SK-N-SH (cell line): ENCODE measurements around the gene HOXB5. TPM values are rescaled to one million over a fixed set of nuclear protein-coding genes. Genes with fewer than 3 reads are reported as not detected.

Source experiments
- CTCF ChIA-PET: fragments of 300-600, 350-600 bp; formaldehyde crosslinking; extraction: SDS; loops from one replicate; lab custom pipeline; 2021; lab: Yijun Ruan, JAX
- POLR2A ChIA-PET: fragments of 350-600 bp; sonication (Branson Sonifier 250); formaldehyde crosslinking; extraction: SDS; loops from one replicate; lab custom pipeline; 2020; ENCODE audit warnings: antibody characterized with exemption, inconsistent platforms; lab: Yijun Ruan, JAX
- DNase-seq: peaks from one replicate; pipeline ENCODE4 v3.0.0; 2012
- H2AFZ ChIP-seq: fragments of 200-600 bp; sonication (generic); 2 replicates; pipeline ENCODE4 v1.8.1; 2016; ENCODE audit warnings: antibody characterized with exemption, mild to moderate bottlenecking, low read depth
- H3F3A ChIP-seq: fragments of 200-600 bp; sonication (generic); replicated peaks from 2 replicates; pipeline ENCODE3; 2016; ENCODE audit warnings: antibody characterized with exemption, mild to moderate bottlenecking; ENCODE audit not compliant: insufficient read depth
- H3K27ac ChIP-seq, 2 experiments: fragments of 200-500 bp in 1 of 2; fragments of 200-600 bp in 1 of 2; sonication (Bioruptor generic) in 1 of 2; sonication (generic), shearing (Covaris generic) in 1 of 2; 2 replicates each; pipeline versions ENCODE4 v1.5.1 to v1.6.1; 2014 to 2016; ENCODE audit warnings: low read depth in 2 of 2, inconsistent platforms in 1 of 2, low read length in 1 of 2, mild to moderate bottlenecking in 1 of 2, mixed read lengths in 1 of 2
- H3K27me3 ChIP-seq: fragments of 200-600 bp; sonication (generic), shearing (Covaris generic); 2 replicates; pipeline ENCODE4 v1.6.1; 2016; ENCODE audit warnings: mixed run types; ENCODE audit not compliant: insufficient read depth
- H3K36me3 ChIP-seq, 2 experiments: fragments of 200-500 bp in 1 of 2; fragments of 200-600 bp in 1 of 2; sonication (Bioruptor generic) in 1 of 2; sonication (generic) in 1 of 2; replicated peaks in 1 of 2; 2 replicates each; pipeline versions ENCODE3 to v1.5.1; 2014 to 2016; ENCODE audit warnings: low read length in 1 of 2, mild to moderate bottlenecking in 1 of 2; ENCODE audit not compliant: insufficient read depth in 2 of 2, control insufficient read depth in 1 of 2
- H3K4me1 ChIP-seq, 2 experiments: fragments of 200-500 bp in 1 of 2; fragments of 200-600 bp in 1 of 2; sonication (Bioruptor generic) in 1 of 2; sonication (generic), shearing (Covaris generic) in 1 of 2; 2 replicates each; pipeline versions ENCODE4 v1.5.1 to v1.6.1; 2014 to 2016; ENCODE audit warnings: low read depth in 1 of 2, low read length in 1 of 2, mixed run types in 1 of 2; ENCODE audit not compliant: insufficient read depth in 2 of 2, control insufficient read depth in 1 of 2
- H3K4me2 ChIP-seq: fragments of 200-600 bp; sonication (generic), shearing (Covaris generic); 2 replicates; pipeline ENCODE4 v1.6.1; 2017; ENCODE audit warnings: mixed run types
- H3K4me3 ChIP-seq, 2 experiments: fragments of 200-500 bp in 1 of 2; fragments of 200-600 bp in 1 of 2; sonication (Bioruptor generic) in 1 of 2; sonication (generic), shearing (Covaris generic) in 1 of 2; 2 replicates each; pipeline versions ENCODE4 v1.5.1 to v1.8.1; 2014 to 2016; ENCODE audit warnings: low read depth in 2 of 2, inconsistent platforms in 1 of 2, low read length in 1 of 2, mild to moderate bottlenecking in 1 of 2, mixed read lengths in 1 of 2, moderate library complexity in 1 of 2
- H3K79me2 ChIP-seq: fragments of 200-600 bp; sonication (generic); 2 replicates; pipeline ENCODE4 v1.8.1; 2017; ENCODE audit warnings: mild to moderate bottlenecking; ENCODE audit not compliant: insufficient read depth
- H3K9ac ChIP-seq: fragments of 200-600 bp; sonication (generic); 2 replicates; pipeline ENCODE4 v1.6.1; 2017; ENCODE audit warnings: mixed run types
- H3K9me2 ChIP-seq: fragments of 200-600 bp; sonication (generic); 2 replicates; pipeline ENCODE4 v1.6.1; 2017; ENCODE audit warnings: mixed run types
- H3K9me3 ChIP-seq: fragments of 200-600 bp; sonication (generic); 2 replicates; pipeline ENCODE4 v1.6.1; 2017; ENCODE audit warnings: mixed run types, mild to moderate bottlenecking, moderate library complexity
- H4K20me1 ChIP-seq: fragments of 200-600 bp; sonication (generic); 2 replicates; pipeline ENCODE4 v1.6.1; 2017; ENCODE audit warnings: mild to moderate bottlenecking, mixed run types; ENCODE audit not compliant: insufficient read depth
- CTCF ChIP-seq: fragments of 200-600 bp; sonication (generic); IDR thresholded peaks from 2 replicates; pipeline ENCODE4 v1.6.1; 2017; ENCODE audit warnings: antibody characterized with exemption, mild to moderate bottlenecking, moderate library complexity
- EP300 ChIP-seq, 2 experiments: IDR thresholded peaks; 2 replicates each; pipeline versions ENCODE4 v1.4.0 to v1.6.1; 2012; ENCODE audit warnings: borderline replicate concordance in 1 of 2, low read depth in 1 of 2, low read length in 1 of 2
- EZH2phosphoT487 ChIP-seq: fragments of 200-600 bp; sonication (generic); IDR thresholded peaks from 2 replicates; pipeline ENCODE4 v1.6.1; 2017; ENCODE audit warnings: low read depth, mixed run types, mild to moderate bottlenecking, antibody characterized with exemption, moderate library complexity, borderline replicate concordance
- FOXJ3 ChIP-seq: sonication (generic); formaldehyde crosslinking; IDR thresholded peaks from 2 replicates; pipeline ENCODE4 v1.5.1; 2020; ENCODE audit warnings: mild to moderate bottlenecking, missing genetic modification reagents
- MAX ChIP-seq: IDR thresholded peaks from 2 replicates; pipeline ENCODE4 v1.4.0; 2012; ENCODE audit warnings: low read depth
- MXI1 ChIP-seq: IDR thresholded peaks from 2 replicates; pipeline ENCODE4 v1.6.1; 2012; ENCODE audit warnings: mild to moderate bottlenecking, low read depth, low read length, improper control_type of control experiment
- RAD21 ChIP-seq: IDR thresholded peaks from 2 replicates; pipeline ENCODE4 v1.6.1; 2012; ENCODE audit warnings: mild to moderate bottlenecking, low read length
- RCOR1 ChIP-seq: fragments of 150-350 bp; IDR thresholded peaks from 2 replicates; pipeline ENCODE4 v1.6.1; 2017; ENCODE audit warnings: antibody characterized with exemption, low read length
- RFX5 ChIP-seq: IDR thresholded peaks from 2 replicates; pipeline ENCODE4 v1.6.1; 2012; ENCODE audit warnings: mild to moderate bottlenecking, improper control_type of control experiment, low read length
- YY1 ChIP-seq: IDR thresholded peaks from 2 replicates; pipeline ENCODE4 v1.4.0; 2012; ENCODE audit warnings: low read depth, mild to moderate bottlenecking
- WGBS: methylation state at CpG from one replicate; pipeline ENCODE4 v1.1.6; 2017; ENCODE audit warnings: low lambda C conversion rate; 5-methylcytosine and 5-hydroxymethylcytosine counted together
- polyA plus RNA-seq, 3 experiments: library from polyadenylated mRNA; depleted of rRNA; stranded (reverse); fragments of >200 nt; gene quantifications; 2 replicates each; pipeline ENCODE4 v1.2.3, GENCODE V29; 2012

Gene HOXB5
- polyA plus RNA-seq, 1 of the 3 experiments (the other 2 are of a cell fraction) = not detected

GRCh38 chr17:48542698-48543106 is 50.9 kb downstream of the HOXB5 start:
- DNase-seq = no peak
- Histone ChIP-seq H3K79me2 (no peaks in the 10 kb centered on the region), H3F3A (peaks cover 12% of the 10 kb centered on the region), H4K20me1 (no peaks in the 10 kb centered on the region), H3K4me1 (no peaks in the 10 kb centered on the region), H3K36me3 (no peaks in the 10 kb centered on the region), H3K4me2 (peak overlapping the region; percentile 75; the same call in 1 of the 2 replicates), H3K9ac (no peak overlapping the region), H3K27me3 (peaks cover 97% of the 10 kb centered on the region), H3K9me3 (no peaks in the 10 kb centered on the region), H3K27ac (no peak overlapping the region), H3K4me3 (peak overlapping the region in 1 of 2 experiments; percentile 49; a peak in 2 of 4 replicates), H2AFZ (no peak overlapping the region; the same call in 1 of the 2 replicates), H3K9me2 (no peaks in the 10 kb centered on the region)
- ChIA-PET CTCF (no interaction called here), POLR2A (no interaction called here)
- TF ChIP-seq RCOR1 (no peak), EZH2phosphoT487 (peak; percentile 63; the same call in 1 of the 2 replicates), RAD21 (no peak), RFX5 (no peak), MXI1 (no peak), MAX (no peak), EP300 (IDR thresholded peaks at IDR 0.05; ENCODE audit: borderline replicate concordance in 1 of 2, low read depth in 1 of 2, low read length in 1 of 2) (no peak)
- 3% methylated on average over 12 of the region's 12 CpGs for WGBS

GRCh38 chr17:48542114-48542656 is 51.4 kb downstream of the HOXB5 start:
- Histone ChIP-seq H3K9me2 (no peaks in the 10 kb centered on the region), H3K27me3 (peaks cover 97% of the 10 kb centered on the region), H3F3A (peaks cover 12% of the 10 kb centered on the region), H3K9me3 (no peaks in the 10 kb centered on the region), H3K4me2 (no peak overlapping the region), H3K4me3 (no peak overlapping the region), H3K9ac (no peak overlapping the region), H3K27ac (no peak overlapping the region), H3K79me2 (no peaks in the 10 kb centered on the region), H4K20me1 (no peaks in the 10 kb centered on the region), H3K36me3 (no peaks in the 10 kb centered on the region), H2AFZ (no peak overlapping the region; the same call in 1 of the 2 replicates), H3K4me1 (no peaks in the 10 kb centered on the region)
- POLR2A ChIA-PET = no interaction called here
- WGBS = 46% methylated on average over 27 of the region's 27 CpGs
- no peak for DNase-seq
- no peak for TF ChIP-seq CTCF
- no peak for TF ChIP-seq FOXJ3
- TF ChIP-seq YY1 = no peak
- CTCF ChIA-PET = no interaction called here
